Activated CD4-positive, alpha-beta T cell treated with anti-CD3 and anti-CD28 coated beads, Interleukin-2, Interleukin-4, amounts not matched to agents 100 ng/mL and 50 ng/mL, durations not matched to agents 16 hours and 8 hours (primary cell): ENCODE measurements around the gene NR5A1.

Experiments
- DNase-seq: peaks from one replicate; pipeline ENCODE4 v3.0.0-alpha.2; 2020; ENCODE audit warnings: low spot score

Gene NR5A1

GRCh38 chr9:124506931-124507879 lies at the start of gene NR5A1:
Gene NR5A1 (minus strand): TSS chr9:124507399. CDS start chr9:124503395, 4,004 bp downstream.
- no peak for DNase-seq

- no peak for DNase-seq
Observed at GRCh38 chr9:124555043-124555442, 47.8 kb upstream of the NR5A1 start.

DNA sequence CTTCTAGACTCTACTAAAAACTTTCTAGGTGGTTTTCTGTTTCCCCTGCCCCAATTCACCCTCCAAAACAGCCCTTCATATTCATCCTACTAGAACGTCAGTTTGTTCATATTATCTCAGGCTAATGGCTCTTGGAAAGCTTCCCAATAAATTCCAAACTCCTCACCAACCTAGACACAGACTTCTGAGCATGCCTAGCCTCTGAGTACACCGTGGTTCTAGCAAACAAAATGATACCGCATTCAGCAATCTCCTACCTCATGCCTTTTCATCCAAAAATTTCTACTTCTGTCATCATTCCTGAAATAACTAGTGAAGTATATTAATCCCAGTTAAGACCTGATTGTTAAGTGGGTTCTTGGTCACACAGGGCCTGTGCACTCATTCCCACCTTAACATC lies 46.5 kb upstream of the NR5A1 start:
- DNase-seq, result no peak

- no peak for DNase-seq
Observed at GRCh38 chr9:124552273-124552605, 45.0 kb upstream of the NR5A1 start.

DNA sequence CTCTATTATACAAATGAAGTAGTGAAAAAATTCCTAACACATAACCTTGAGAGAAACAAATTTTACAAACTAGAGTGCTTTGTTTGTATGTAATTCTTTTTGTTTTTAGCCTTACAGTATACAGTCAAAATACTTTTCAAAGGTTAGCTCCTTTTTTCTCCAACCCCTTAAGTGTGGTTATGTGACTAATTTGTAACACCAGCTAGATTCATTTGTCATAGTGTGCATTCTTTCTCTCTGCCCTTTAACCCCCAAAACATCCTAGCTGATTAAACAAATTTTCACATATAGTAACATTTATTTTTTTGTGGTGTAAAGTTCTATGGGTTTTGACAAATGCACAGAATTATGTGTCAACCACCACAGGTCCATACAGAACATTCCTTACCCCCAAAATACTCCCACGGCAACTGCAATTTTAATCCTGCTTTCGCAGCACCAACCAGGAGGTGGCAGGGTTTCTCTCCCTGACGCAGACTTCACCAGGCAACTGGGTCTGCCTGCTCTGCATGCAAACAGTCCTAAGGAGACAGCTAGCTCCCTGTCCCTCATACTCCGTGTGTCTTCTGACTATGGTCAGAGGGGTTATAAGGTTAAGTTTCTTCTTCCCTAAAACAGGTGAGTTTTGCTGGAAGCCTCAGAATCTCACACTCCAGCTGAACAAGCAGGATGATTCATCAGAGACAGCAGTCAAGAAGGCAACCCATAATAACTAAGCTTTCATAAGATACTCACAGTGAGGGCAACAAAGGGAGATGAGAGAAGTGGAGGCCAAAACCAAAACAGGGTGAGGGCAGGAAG lies 44.5 kb upstream of the NR5A1 start:
- peak; percentile 41 for DNase-seq

GRCh38 chr9:124550072-124550471 lies 42.9 kb upstream of the NR5A1 start:
- no peak for DNase-seq

DNA sequence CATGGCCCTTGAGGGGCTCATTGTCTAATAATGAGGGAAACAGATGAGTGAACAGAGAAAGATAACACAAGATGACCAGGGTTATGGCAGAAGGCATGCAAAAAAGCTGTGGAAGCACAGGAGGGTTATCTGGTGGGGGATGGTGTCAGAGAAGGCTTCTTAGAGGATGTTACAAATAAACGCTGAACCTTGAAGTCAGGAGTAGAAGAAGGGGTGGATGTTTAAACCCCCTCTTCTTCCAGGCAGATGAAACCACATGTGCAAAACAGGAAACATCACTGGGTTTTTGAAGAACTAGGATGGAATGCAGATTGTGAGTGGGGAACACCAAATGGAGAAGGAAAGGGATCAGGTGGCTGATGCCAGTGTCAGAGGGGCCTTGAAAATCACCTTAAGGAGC lies 41.8 kb upstream of the NR5A1 start:
- no peak for DNase-seq

DNA sequence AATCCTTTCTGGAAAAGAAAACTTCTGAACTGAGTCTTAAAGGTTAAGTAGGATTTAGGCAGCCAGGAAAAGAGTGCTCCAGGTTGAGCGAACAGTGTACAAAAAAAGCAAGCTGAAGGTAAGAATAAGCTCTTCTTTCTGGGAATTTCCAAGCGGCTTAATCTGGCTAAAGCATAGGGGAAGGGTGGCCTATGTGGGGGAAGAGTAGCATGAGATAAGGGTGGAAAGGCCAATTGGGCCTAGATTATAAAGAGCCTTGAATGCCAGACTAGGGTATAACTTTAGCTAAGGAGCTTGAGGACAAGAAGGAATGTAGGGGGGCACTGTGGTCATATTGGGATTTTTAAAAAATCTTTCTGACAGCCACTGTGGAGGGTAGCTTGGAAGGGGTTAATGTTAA lies 37.3 kb upstream of the NR5A1 start:
- DNase-seq, result no peak

- DNase-seq, result no peak
Observed at GRCh38 chr9:124541824-124542223, 34.6 kb upstream of the NR5A1 start.

GRCh38 chr9:124537926-124538325 lies 30.7 kb upstream of the NR5A1 start:
- DNase-seq, result no peak

- no peak for DNase-seq
Observed at GRCh38 chr9:124535846-124536245, 28.6 kb upstream of the NR5A1 start.

DNA sequence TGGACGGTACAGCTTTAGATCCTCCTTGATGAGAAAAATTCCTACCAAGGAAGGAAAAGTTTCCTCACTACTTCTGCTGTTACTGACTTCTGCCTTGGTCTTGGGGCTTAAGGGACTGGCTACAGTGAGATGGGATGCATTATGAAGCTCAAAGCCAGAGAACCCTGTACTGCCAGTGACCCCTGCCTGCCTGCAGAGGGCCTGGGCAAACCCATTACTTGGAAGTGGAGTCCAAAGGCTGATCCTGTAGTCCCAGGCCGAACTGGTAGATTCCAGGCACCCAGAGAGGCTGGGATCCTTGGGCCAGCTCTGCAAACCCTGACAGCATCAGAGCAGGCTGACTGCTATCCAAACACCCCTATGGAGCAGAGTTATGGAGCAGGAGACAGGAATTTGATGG lies 25.7 kb upstream of the NR5A1 start:
- DNase-seq, result no peak

DNA sequence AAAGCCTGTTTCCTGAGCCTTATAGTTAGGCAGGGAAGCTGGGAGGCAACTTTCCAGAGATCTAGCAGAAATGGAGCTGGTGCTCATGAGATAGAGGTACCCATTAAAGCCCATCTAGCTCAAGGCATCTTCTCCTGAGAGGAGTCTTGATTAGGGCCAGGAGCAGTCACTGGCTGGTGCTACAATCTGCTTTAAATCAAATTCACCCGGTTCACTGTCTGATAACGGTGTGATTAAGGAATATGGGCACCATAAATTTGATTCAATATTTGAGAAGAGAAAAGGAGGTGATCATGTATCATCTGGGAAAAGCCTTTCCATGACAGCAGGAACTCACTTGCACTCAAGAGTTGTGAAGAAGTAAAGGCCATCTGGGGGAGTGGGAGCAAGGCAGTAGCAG lies 23.9 kb upstream of the NR5A1 start:
- no peak for DNase-seq

DNA sequence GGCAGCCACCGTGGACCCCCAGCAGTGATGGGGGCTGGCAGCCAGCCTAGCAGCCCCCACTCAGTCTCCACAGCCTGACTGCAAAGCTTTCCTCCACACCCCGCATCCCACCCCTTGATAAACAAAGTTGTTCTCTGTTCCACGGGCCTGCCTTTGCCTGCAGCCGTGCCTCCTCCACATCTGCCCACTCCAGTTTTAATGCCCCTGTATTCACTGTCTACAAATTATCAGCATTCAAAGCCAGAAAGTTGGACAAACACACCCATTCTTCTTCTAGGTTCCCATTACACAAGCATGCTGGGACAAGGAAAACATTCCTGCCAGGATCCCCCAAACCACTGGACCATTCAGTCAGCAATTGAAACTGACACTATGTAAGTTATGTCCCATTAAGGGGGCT lies 23.0 kb upstream of the NR5A1 start:
- no peak for DNase-seq

DNA sequence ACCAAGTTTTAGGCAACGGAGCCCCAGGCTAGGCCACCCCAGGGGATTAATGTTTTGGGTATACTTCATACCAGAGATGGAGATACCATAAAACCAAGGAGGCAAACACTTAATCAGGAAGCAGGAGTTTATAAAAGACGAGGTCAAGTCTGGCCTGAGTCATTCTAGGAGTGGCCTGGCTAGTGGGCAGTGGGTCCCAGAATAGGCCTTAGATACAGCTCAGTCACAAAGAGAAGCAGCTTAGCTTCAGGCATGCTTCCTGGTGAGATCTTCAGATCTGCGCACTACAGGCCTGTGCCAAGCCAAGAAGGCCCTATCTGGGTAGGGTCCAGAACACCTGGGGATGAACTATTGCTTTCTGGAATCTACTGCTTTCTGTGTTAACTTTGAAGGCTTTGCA lies 20.6 kb upstream of the NR5A1 start:
- no peak for DNase-seq

- no peak for DNase-seq
Observed at GRCh38 chr9:124526174-124526573, 19.0 kb upstream of the NR5A1 start.

GRCh38 chr9:124522121-124523098 lies 15.2 kb upstream of the NR5A1 start:
- no peak for DNase-seq

- DNase-seq, result no peak
Observed at GRCh38 chr9:124521142-124521541, 13.9 kb upstream of the NR5A1 start.

GRCh38 chr9:124520206-124520596 lies 13.0 kb upstream of the NR5A1 start:
- no peak for DNase-seq

- no peak for DNase-seq
Observed at GRCh38 chr9:124518116-124518515, 10.9 kb upstream of the NR5A1 start.

DNA sequence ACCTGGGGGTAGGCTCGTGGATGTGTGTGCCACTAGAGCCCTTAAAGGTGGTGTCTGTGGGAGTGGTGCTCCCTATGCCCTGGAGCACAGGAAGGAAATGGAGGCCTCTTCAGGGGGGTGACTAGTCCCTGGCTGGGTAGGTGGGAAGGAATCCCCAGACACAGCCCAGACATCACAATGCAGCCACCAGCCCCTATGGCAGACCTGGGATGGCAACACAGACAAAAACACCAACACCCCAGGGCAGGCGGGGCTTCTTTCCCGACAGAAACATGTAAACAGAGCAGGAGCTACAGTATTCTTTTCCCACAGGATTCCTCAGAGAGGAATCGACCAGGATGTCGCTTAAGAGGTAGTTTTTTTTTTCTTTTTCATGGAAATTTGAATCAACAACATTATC lies 10.4 kb upstream of the NR5A1 start:
- DNase-seq, result no peak

DNA sequence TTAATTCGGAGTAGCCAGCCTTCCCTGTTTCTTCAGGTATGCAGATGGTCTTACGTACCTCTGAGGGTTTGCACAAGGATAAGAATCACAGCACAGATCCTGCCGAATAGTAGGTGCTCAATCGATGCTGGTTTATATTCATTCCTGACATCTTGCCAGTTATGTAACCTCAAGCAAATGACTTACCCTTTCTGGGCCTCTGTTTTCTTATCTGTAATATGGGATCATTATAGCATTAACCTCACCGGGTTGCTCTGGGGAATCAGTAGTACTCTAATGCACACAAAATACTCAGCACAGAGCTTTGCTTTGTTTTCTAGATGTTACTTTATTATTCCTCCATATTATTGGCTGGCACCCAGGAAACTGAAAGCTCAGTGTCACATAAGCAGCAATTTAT lies 7.7 kb upstream of the NR5A1 start:
- DNase-seq, result no peak
